Activated T-helper 1 cell treated with anti-CD3 and anti-CD28 coated beads, Interleukin-12 subunit alpha, Interleukin-12 subunit beta, Interleukin-2, Interleukin-4 antibody, amounts not matched to agents 30 ng/mL and 10 ng/mL and 1 ng/mL, durations not matched to agents 14 hours and 24 hours and 36 hours (primary cell): ENCODE measurements around the gene NAA15. TPM values are rescaled to one million over a fixed set of nuclear protein-coding genes. Genes with fewer than 3 reads are reported as not detected.
"Not testable (repeated sequence)": the region's sequence is repeated elsewhere in the genome, so short reads cannot be mapped to it uniquely, and the experiment has no call there.

ENCODE experiments used
- DNase-seq: peaks from one replicate; pipeline ENCODE4 v3.0.0; 2021; ENCODE audit warnings: low spot score
- H3K27ac Mint-ChIP-seq: one replicate; pipeline ENCODE4 v1.8.0; 2021; ENCODE audit warnings: mild to moderate bottlenecking, mixed read lengths
- H3K27me3 Mint-ChIP-seq: one replicate; pipeline ENCODE4 v1.8.0; 2022; ENCODE audit warnings: mild to moderate bottlenecking, moderate library complexity, mixed read lengths; ENCODE audit not compliant: insufficient read depth
- H3K36me3 Mint-ChIP-seq: one replicate; pipeline ENCODE4 v1.8.0; 2021; ENCODE audit warnings: low read depth, mixed read lengths
- H3K4me1 Mint-ChIP-seq: one replicate; pipeline ENCODE4 v1.8.0; 2021; ENCODE audit warnings: low read depth, mixed read lengths
- H3K4me3 Mint-ChIP-seq: one replicate; pipeline ENCODE4 v1.8.0; 2021; ENCODE audit warnings: mild to moderate bottlenecking, moderate library complexity, mixed read lengths
- H3K9me3 Mint-ChIP-seq: one replicate; pipeline ENCODE4 v1.8.0; 2021; ENCODE audit warnings: mixed read lengths
- intact Hi-C: fragments of 100-400 bp; cut with micrococcal nuclease; formaldehyde crosslinking; loops from one replicate; pipeline ENCODE4 v1.15.1; 2024
- total RNA-seq: library from RNA; stranded (reverse); gene quantifications from 2 replicates; pipeline ENCODE4 v1.2.3, GENCODE V29; 2022

The NAA15 gene
- total RNA-seq, 1 donor from 2014 or later = 110 TPM

DNA sequence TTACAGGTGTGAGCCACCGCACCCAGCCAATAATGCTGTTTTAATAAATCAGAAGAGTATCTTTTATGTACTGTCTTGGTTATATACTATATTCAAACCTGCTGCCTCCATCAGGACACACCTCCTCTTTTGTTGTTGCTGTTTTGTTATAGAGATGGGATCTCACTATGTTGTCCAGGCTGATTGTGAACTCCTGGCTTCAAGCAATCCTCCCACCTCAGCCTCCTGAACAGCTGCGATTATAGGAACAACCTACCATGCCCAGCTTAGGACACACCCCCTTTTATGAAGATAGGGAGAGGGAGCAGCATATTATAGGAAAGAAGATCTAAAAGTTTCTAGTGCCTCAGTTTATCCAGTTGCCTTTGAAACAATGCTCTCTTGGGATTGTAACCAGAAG lies 90.4 kb downstream of the NAA15 start:
- Mint-ChIP-seq H3K27me3 (no peaks in the 10 kb centered on the region), H3K4me1 (peaks cover 16% of the 10 kb centered on the region), H3K36me3 (peaks cover 36% of the 10 kb centered on the region), H3K4me3 (no peak overlapping the region), H3K9me3 (no peaks in the 10 kb centered on the region), H3K27ac (no peak overlapping the region)
- intact Hi-C loops = no loop called here
- DNase-seq = no peak

DNA sequence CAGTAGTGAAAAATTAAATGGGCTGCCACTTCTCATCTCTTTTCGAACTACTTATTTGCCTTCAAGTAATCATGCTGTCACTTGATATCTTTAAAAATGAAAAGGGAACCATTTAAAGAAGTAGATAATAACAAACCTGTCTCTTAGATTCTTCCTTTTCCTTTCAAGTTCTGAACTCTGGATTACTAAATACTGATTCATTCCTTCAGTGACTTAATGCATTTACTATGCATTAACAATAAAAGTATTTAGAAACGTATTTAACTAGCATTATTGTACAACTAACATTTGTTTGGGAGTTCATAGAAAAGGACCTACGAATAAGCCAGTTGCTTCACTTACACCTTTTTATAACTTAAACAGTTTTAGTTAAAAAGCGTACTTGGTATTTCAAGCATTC lies 91.5 kb downstream of the NAA15 start:
- Mint-ChIP-seq H3K27me3 (no peaks in the 10 kb centered on the region), H3K4me3 (no peak overlapping the region), H3K36me3 (peaks cover 36% of the 10 kb centered on the region), H3K27ac (no peak overlapping the region), H3K9me3 (no peaks in the 10 kb centered on the region), H3K4me1 (peaks cover 16% of the 10 kb centered on the region)
- intact Hi-C loops = no loop called here
- DNase-seq = no peak

DNA sequence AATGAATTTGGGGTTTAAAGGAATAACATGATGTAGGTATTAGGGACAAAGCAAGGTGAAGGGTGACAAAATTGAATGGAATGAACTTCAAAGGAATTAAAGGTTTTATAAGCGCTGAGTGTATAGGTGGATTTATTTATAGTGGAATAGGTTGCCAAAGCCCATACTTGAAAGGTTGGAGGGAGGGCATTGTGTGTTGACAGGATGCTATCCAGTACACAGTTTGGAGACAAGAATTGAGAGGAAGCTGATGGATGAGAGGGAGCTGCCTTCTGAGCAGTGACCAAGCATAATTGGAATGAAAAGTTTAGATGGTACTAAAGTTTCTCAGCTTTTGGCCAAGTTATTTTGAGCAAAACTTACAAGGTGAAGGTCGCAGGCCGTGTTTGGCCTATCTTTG lies 100.1 kb downstream of the NAA15 start:
- no peaks in the 10 kb centered on the region for H3K9me3 Mint-ChIP-seq
- intact Hi-C loops = no loop called here
- H3K4me3 Mint-ChIP-seq = no peak overlapping the region
- no peaks in the 10 kb centered on the region for H3K27me3 Mint-ChIP-seq
- no peaks in the 10 kb centered on the region for H3K4me1 Mint-ChIP-seq
- H3K27ac Mint-ChIP-seq = no peak overlapping the region
- peaks cover 25% of the 10 kb centered on the region for H3K36me3 Mint-ChIP-seq
- no peak for DNase-seq

DNA sequence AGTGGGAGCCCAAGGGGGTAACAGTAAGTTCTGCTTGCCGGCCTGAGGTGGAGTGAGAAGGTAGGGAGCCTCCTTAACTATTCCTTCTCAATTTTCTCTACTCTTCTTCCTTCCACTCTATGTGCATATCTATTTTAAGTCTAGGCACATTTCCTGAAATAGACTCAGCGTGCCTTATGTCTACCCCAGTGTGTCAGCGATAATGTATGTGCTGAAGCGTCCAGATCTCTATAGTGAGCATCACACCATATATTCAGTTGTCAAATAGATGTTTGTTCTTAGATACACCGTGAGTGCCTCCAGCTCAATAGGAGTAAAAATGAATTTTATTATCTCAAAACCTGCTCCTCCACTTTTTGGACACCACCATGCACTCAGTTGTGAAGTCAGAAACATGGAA lies 101.1 kb downstream of the NAA15 start:
- no peaks in the 10 kb centered on the region for H3K27me3 Mint-ChIP-seq

DNA sequence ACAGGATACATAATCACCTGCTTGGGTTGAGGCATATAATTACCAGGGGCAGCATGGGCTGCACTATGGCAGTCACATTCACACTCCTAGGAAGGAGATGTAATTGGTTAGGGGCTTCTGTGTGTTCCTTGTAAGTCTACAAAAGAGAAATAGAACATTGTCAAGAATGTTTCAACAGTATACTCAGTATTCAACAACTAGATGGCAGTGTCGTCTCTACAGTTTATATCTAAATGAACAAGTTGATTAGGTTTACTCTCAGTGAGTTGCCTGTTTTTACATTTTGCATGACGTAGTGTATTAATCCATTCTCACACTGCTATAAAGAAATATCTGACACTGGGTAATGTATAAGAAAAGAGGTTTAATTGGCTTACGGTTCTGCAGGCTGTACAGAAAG lies 102.2 kb downstream of the NAA15 start:
- no peak overlapping the region for H3K4me3 Mint-ChIP-seq
- H3K4me1 Mint-ChIP-seq = no peaks in the 10 kb centered on the region
- intact Hi-C loops = no loop called here
- H3K27me3 Mint-ChIP-seq = no peaks in the 10 kb centered on the region
- DNase-seq = no peak
- peaks cover 26% of the 10 kb centered on the region for H3K36me3 Mint-ChIP-seq
- H3K27ac Mint-ChIP-seq = no peak overlapping the region
- no peaks in the 10 kb centered on the region for H3K9me3 Mint-ChIP-seq

More for the DNA sequence above, 101.1 kb downstream of the NAA15 start:
- intact Hi-C loops = no loop called here
- Mint-ChIP-seq H3K27ac (no peak overlapping the region), H3K36me3 (peaks cover 26% of the 10 kb centered on the region), H3K4me3 (no peak overlapping the region), H3K4me1 (no peaks in the 10 kb centered on the region), H3K9me3 (no peaks in the 10 kb centered on the region)
- no peak for DNase-seq

DNA sequence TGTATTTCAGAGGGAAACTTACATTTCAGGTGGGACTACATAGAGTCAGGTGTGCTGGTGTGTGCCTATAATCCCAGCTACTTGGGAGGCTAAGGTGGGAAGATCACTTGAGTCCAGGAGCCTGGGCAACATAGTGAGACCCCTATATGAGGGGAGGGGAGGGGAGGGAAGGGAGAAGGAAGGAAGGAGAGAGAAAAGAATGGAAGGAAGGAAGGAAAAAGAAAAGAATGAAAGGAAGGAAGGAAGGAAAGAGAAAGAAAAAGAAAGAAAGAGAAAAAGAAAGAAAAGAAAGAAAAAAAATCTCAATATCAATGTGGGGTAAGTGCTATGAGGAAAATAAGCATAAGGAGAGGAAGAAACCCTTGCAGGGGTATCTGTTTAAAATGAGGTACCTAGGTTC lies 109.0 kb downstream of the NAA15 start:
- DNase-seq = no peak
- intact Hi-C loops = no loop called here
- Mint-ChIP-seq H3K9me3 (peaks cover 5% of the 10 kb centered on the region), H3K4me3 (no peak overlapping the region), H3K4me1 (no peaks in the 10 kb centered on the region), H3K27me3 (no peaks in the 10 kb centered on the region), H3K27ac (no peak overlapping the region), H3K36me3 (peaks cover 20% of the 10 kb centered on the region)

DNA sequence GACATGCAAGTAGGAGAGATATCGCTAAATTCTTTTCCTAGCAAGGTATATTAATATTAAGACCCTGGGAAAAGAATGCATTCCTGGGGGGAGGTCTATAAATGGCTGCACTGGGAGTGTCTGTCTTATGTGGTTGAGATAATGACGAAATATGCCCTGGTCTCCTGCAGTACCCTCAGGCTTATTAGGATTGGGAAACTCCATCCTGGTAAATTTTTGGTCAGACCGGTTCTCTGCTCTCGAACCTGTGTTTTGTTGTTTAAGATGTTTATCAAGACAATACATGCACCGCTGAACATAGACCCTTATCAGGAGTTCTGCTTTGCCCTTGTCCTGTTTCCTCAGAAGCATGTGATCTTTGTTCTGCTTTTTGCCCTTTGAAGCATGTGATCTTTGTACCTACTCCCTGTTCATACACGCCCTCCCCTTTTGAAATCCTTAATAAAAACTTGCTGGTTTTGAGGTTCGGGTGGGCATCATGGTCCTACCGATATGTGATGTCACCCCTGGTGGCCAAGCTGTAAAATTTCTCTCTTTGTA lies 113.4 kb downstream of the NAA15 start:
- H3K27ac Mint-ChIP-seq, H3K9me3 Mint-ChIP-seq, H3K4me3 Mint-ChIP-seq, H3K27me3 Mint-ChIP-seq, intact Hi-C loops, DNase-seq: not testable (repeated sequence)
- H3K36me3 Mint-ChIP-seq = peaks cover 13% of the 10 kb centered on the region
- peaks cover 15% of the 10 kb centered on the region for H3K4me1 Mint-ChIP-seq

DNA sequence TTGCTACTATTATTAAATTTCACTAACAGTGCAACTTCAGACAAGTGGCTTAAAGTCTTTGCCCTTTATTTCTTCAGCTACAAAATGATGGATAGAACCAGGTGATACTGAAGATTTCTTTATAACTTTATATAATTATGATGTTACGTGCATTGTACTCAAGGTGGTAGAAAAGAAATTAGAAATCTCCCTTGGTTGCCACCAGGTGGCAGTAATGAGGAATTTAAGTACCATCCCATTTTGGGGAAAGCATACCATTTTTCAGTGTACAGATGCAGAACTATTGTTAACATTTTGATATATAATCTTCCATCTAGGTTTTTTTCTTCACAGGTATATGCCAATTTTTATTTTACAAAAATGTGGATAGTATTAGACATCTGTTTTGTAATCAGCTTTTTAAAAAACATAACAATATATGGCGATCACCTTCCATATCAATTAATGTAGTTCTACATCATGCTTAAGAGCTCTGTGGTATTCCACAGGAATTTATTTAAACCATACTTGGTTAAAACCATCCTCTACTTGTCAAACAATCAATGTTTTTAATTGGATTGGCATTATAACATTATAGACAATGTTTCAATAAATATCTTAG lies 114.9 kb downstream of the NAA15 start:
- Mint-ChIP-seq H3K27ac (no peak overlapping the region), H3K4me1 (peaks cover 27% of the 10 kb centered on the region), H3K4me3 (no peak overlapping the region), H3K27me3 (no peaks in the 10 kb centered on the region), H3K9me3 (peaks cover 5% of the 10 kb centered on the region), H3K36me3 (peaks cover 22% of the 10 kb centered on the region)
- DNase-seq = peak; percentile 3
- intact Hi-C loops = loop anchor here (1.0 to 2.0 kb wide), 3 partner anchors 37 to 235 kb away; no protein-coding TSS in a partner anchor

DNA sequence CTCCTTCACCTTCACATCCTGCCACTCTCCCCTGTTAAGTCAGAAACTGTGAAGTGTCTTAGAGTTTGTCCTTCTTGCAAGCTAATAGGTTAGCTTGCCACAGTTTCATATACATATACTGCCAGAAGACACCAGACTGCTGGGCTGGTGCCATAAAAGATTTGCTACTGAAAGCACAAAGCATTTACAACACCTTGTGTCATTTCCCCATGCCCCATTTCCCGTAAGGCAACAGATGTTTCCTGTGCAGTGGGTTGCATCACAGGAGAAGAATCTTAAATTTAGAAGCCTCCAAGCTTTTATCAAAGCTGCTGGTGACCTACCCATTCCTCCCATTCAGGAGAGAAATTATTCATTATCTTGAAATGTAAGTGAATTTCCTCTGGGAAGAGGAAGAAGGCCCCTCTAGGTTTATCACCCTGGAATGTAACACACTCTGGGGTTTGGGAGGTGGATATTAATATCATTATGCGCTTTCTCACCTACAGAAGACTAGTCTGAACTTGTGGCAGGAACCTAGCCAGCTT lies 118.1 kb downstream of the NAA15 start:
- intact Hi-C loops = no loop called here
- DNase-seq = peak; percentile 35
- H3K9me3 Mint-ChIP-seq = peaks cover 15% of the 10 kb centered on the region
- peaks cover 27% of the 10 kb centered on the region for H3K4me1 Mint-ChIP-seq
- H3K4me3 Mint-ChIP-seq = peak overlapping the region; percentile 44
- no peaks in the 10 kb centered on the region for H3K27me3 Mint-ChIP-seq
- H3K36me3 Mint-ChIP-seq = peaks cover 22% of the 10 kb centered on the region
- peak overlapping the region; percentile 70 for H3K27ac Mint-ChIP-seq

DNA sequence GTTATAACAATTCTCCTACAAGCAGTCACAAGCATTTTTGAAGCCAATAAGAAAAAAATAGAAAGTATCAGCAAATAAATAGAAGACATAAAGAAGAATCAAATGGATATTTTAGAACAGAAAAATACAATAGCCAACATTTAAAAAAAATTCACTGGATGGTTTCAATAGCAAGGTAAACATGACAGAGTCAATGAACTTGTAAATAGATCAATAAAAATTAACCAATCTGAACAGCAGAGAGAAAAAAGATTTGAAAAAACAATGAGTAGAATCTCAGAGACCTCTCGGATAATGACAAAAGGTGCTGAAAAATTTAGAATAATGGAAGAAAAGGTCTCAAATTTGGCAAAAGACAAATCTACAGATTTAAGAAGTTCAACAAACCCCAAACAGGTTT lies 119.3 kb downstream of the NAA15 start:
- no peak for DNase-seq
- H3K4me3 Mint-ChIP-seq = no peak overlapping the region
- H3K27me3 Mint-ChIP-seq = no peaks in the 10 kb centered on the region
- H3K27ac Mint-ChIP-seq = no peak overlapping the region
- peaks cover 27% of the 10 kb centered on the region for H3K4me1 Mint-ChIP-seq
- peaks cover 10% of the 10 kb centered on the region for H3K9me3 Mint-ChIP-seq
- intact Hi-C loops = no loop called here
- peaks cover 18% of the 10 kb centered on the region for H3K36me3 Mint-ChIP-seq

DNA sequence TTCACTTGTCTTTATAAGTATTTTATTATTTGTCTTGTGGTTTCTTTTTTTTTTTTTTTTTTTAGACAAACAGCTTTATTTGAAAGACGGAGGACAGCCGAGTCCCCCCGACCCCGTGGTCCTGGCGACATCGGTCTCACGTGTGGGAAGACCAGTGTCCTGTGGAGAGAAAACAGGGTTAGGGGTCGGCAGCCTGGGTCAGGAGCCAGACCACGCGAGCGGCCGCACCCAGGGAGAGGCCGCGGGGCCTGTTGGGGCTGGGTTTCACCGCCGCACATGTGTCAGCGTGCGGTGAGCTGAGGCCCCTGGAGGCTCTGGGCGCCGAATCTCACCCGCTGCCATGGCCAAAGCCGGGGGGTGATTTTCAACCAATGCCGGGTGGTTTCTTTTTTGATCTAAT lies 134.8 kb downstream of the NAA15 start:
- Mint-ChIP-seq H3K4me1 (peaks cover 7% of the 10 kb centered on the region), H3K27ac (no peak overlapping the region), H3K9me3 (peaks cover 27% of the 10 kb centered on the region), H3K4me3 (no peak overlapping the region), H3K27me3 (no peaks in the 10 kb centered on the region), H3K36me3 (peaks cover 38% of the 10 kb centered on the region)
- no peak for DNase-seq
- intact Hi-C loops = no loop called here

DNA sequence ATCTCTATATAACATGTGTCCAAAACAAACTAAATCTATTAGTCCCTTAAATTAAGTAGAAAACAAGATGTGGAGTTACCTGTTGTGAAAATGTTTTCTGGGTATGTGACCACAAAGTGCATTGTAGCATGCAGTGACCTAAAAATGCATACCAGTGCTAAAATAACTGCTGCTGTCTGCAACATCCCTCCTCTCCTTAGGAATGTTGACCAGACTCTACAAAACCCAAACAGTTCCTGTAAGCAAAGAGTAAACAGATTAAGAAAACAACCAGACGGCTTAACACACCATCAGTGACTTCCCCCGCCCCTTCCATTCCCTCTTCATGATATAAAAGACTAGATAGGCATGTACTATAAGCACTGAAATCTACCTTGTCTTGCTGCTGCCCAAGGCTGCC lies 136.8 kb downstream of the NAA15 start:
- H3K9me3 Mint-ChIP-seq = peaks cover 24% of the 10 kb centered on the region
- no peak overlapping the region for H3K4me3 Mint-ChIP-seq
- intact Hi-C loops = no loop called here
- peaks cover 7% of the 10 kb centered on the region for H3K4me1 Mint-ChIP-seq
- no peaks in the 10 kb centered on the region for H3K27me3 Mint-ChIP-seq
- DNase-seq = no peak
- H3K36me3 Mint-ChIP-seq = peaks cover 36% of the 10 kb centered on the region
- H3K27ac Mint-ChIP-seq = no peak overlapping the region

DNA sequence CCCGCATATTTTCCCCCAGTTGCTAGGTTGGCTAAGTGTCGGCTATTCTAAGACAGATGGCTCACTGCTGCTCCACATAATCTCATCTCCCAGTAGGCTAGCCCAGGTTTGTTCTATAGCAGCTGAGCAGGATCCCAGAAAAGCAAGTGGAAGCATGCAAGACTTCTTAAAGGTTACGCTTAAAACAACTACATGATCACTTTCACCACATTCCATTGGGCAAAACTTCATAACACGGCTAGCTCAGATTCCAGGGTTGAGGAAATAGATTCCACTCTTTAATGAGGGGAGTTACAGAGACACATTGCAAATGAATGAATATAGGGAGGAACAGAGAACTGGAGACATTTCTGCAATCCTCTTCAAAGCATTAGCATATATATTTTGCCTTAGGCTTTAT lies 139.7 kb downstream of the NAA15 start:
- H3K4me3 Mint-ChIP-seq = no peak overlapping the region
- DNase-seq = no peak
- H3K9me3 Mint-ChIP-seq = peaks cover 24% of the 10 kb centered on the region
- H3K27me3 Mint-ChIP-seq = no peaks in the 10 kb centered on the region
- intact Hi-C loops = no loop called here
- no peaks in the 10 kb centered on the region for H3K4me1 Mint-ChIP-seq
- no peak overlapping the region for H3K27ac Mint-ChIP-seq
- H3K36me3 Mint-ChIP-seq = peaks cover 33% of the 10 kb centered on the region
